Ovary (tissue), 9 donors: ENCODE results near the gene TTC28. TPM values are rescaled to one million over a fixed set of nuclear protein-coding genes. Genes with fewer than 3 reads are reported as not detected.

ENCODE experiments used
- DNase-seq, 5 donors: peaks; one replicate each; pipeline ENCODE4 v3.0.0-alpha.2; 2019 to 2020
- H3K27ac ChIP-seq, 2 donors: fragments of 200-600 bp; one replicate each; pipeline versions ENCODE4 v1.5.1 to v1.8.0; 2019 to 2022
- H3K27me3 ChIP-seq: fragments of 200-600 bp; one replicate; pipeline ENCODE4 v1.8.0; 2022
- H3K36me3 ChIP-seq: fragments of 200-600 bp; sonication (generic); one replicate; pipeline ENCODE4 v1.5.1; 2019
- H3K4me1 ChIP-seq: one replicate; pipeline ENCODE4 v1.8.1; 2013; ENCODE audit warnings: mild to moderate bottlenecking, moderate library complexity; ENCODE audit not compliant: insufficient read depth
- H3K4me3 ChIP-seq: fragments of 200-600 bp; sonication (generic); one replicate; pipeline ENCODE4 v1.5.1; 2017
- H3K9me3 ChIP-seq, 2 donors: fragments of 200-600 bp in 1 of 2; sonication (generic) in 1 of 2; one replicate each; pipeline versions ENCODE4 v1.5.1 to v1.8.1; 2013 to 2019; ENCODE audit warnings: mild to moderate bottlenecking in 1 of 2, moderate library complexity in 1 of 2
- CTCF ChIP-seq, 3 donors: fragments of 450-650 bp in 2 of 3; fragments of 200-600 bp in 1 of 3; IDR thresholded peaks; one replicate each; pipeline versions ENCODE4 v1.5.1 to v1.8.0; 2016 to 2022; ENCODE audit warnings: antibody characterized with exemption in 3 of 3, mild to moderate bottlenecking in 1 of 3
- EP300 ChIP-seq: sonication (generic); formaldehyde crosslinking; IDR thresholded peaks from one replicate; pipeline ENCODE4 v1.6.1; 2017; ENCODE audit warnings: antibody characterized with exemption
- POLR2A ChIP-seq: fragments of 450-650 bp; IDR thresholded peaks from one replicate; pipeline ENCODE4 v1.6.1; 2017; ENCODE audit warnings: antibody characterized with exemption, mild to moderate bottlenecking, moderate library complexity
- WGBS, 3 donors: extraction: QIAGEN DNeasy Blood & Tissue Kit in 1 of 3; methylation state at CpG; one replicate each; pipeline versions ENCODE4 v1.1.5 to v1.1.7; 2013 to 2017; 5-methylcytosine and 5-hydroxymethylcytosine counted together
- intact Hi-C, 4 donors: fragments of 100-400 bp; cut with DNase I; formaldehyde crosslinking; loops; one replicate each; pipeline versions ENCODE4 v1.11.0 to v1.15.1; 2022 to 2023
- polyA plus RNA-seq, 2 donors: library from polyadenylated mRNA; stranded (reverse); fragments of 200-250 nt in 1 of 2; fragments of 350-450 nt in 1 of 2; fragmentation: Illumina TruSeq in 1 of 2; extraction: RNeasy Lipid Tissue Mini Kit (QIAGEN cat#74804) in 1 of 2; gene quantifications; one replicate each; pipeline ENCODE4 v1.2.3, GENCODE V29; 2013 to 2014
- total RNA-seq, 7 donors: library from RNA; depleted of rRNA in 2 of 7; stranded (reverse); fragments of >200 nt in 2 of 7; fragmentation: NEBNext Ultra II Directional in 3 of 7; extraction: Animal tissue kit (Norgen Biotek cat#: 25700) in 3 of 7; gene quantifications; one replicate each; pipeline versions ENCODE4 v1.1.0 to v1.2.4, GENCODE V29; 2016 to 2023
- donor health status: DM: no; HTN: no; CAD: no; lungs with moderate emphysema.
- donor health status: DM: no; HTN: no; CAD: no.
- donor health status: Bipolar disorder and iron deficiency.
- donor health status: DM: yes; HTN: yes; CAD: no.
- donor health status: DM: no; HTN: no; CAD: no.
- donor health status: DM: yes; HTN: yes; CAD: no.

TTC28 gene
- total and polyA plus RNA-seq, 9 donors, result 16.7 to 127 (median 72.9) TPM

GRCh38 chr22:27961680-27962079 lies 718.0 kb downstream of the TTC28 start:
- 70 to 79% (median 70%) methylated on average over 1 of the region's 1 CpG for WGBS, 3 donors
- intact Hi-C loops, result no loop called here
- no peaks in the 10 kb centered on the region for H3K36me3 ChIP-seq
- H3K4me1 ChIP-seq, result peaks cover 7% of the 10 kb centered on the region
- DNase-seq, result no peak
- no peak for TF ChIP-seq CTCF (IDR thresholded peaks at IDR 0.05)
- no peak for TF ChIP-seq POLR2A
- TF ChIP-seq EP300, result no peak
- H3K27ac ChIP-seq, result no peak overlapping the region
- no peak overlapping the region for H3K4me3 ChIP-seq
- no peaks in the 10 kb centered on the region for H3K9me3 ChIP-seq
- H3K27me3 ChIP-seq, result no peaks in the 10 kb centered on the region

GRCh38 chr22:27961182-27961581 lies 718.5 kb downstream of the TTC28 start:
- H3K27me3 ChIP-seq, result no peaks in the 10 kb centered on the region
- intact Hi-C loops, result no loop called here
- H3K4me3 ChIP-seq, result no peak overlapping the region
- H3K4me1 ChIP-seq, result peaks cover 7% of the 10 kb centered on the region
- no peaks in the 10 kb centered on the region for H3K36me3 ChIP-seq
- no peaks in the 10 kb centered on the region for H3K9me3 ChIP-seq
- DNase-seq, result no peak
- no peak for TF ChIP-seq POLR2A
- TF ChIP-seq CTCF (IDR thresholded peaks at IDR 0.05), result no peak
- no peak for TF ChIP-seq EP300
- WGBS, 3 donors, result 16 to 32% (median 19%) methylated on average over 4 of the region's 4 CpGs
- H3K27ac ChIP-seq, result no peak overlapping the region

GRCh38 chr22:27959335-27960090 lies 720.1 kb downstream of the TTC28 start:
- H3K27me3 ChIP-seq, result no peaks in the 10 kb centered on the region
- H3K9me3 ChIP-seq, result no peaks in the 10 kb centered on the region
- no peak overlapping the region for H3K4me3 ChIP-seq
- H3K36me3 ChIP-seq, result no peaks in the 10 kb centered on the region
- TF ChIP-seq EP300 (no peak), CTCF (IDR thresholded peaks at IDR 0.05) (no peak), POLR2A (no peak)
- intact Hi-C loops, result no loop called here
- H3K4me1 ChIP-seq, result peaks cover 7% of the 10 kb centered on the region
- no peak for DNase-seq
- WGBS, 3 donors, result 70 to 77% (median 71%) methylated on average over 8 of the region's 8 CpGs
- H3K27ac ChIP-seq, result no peak overlapping the region

GRCh38 chr22:27952779-27953178 lies 726.9 kb downstream of the TTC28 start:
- no peak for TF ChIP-seq POLR2A
- Histone ChIP-seq H3K4me1 (no peaks in the 10 kb centered on the region), H3K27me3 (no peaks in the 10 kb centered on the region), H3K4me3 (no peak overlapping the region), H3K27ac (no peak overlapping the region), H3K9me3 (no peaks in the 10 kb centered on the region), H3K36me3 (no peaks in the 10 kb centered on the region)
- DNase-seq, result no peak
- intact Hi-C loops, result no loop called here
- WGBS, 3 donors, result 67 to 90% (median 88%) methylated on average over 3 of the region's 3 CpGs

- H3K4me1 ChIP-seq, result no peaks in the 10 kb centered on the region
- H3K27ac ChIP-seq, result no peak overlapping the region
- 86 to 89% (median 89%) methylated on average over 3 of the region's 3 CpGs for WGBS, 3 donors
- intact Hi-C loops, result no loop called here
- no peak overlapping the region for H3K4me3 ChIP-seq
- H3K27me3 ChIP-seq, result no peaks in the 10 kb centered on the region
- no peaks in the 10 kb centered on the region for H3K9me3 ChIP-seq
- no peaks in the 10 kb centered on the region for H3K36me3 ChIP-seq
- no peak for TF ChIP-seq CTCF (IDR thresholded peaks at IDR 0.05)
- TF ChIP-seq POLR2A, result no peak
- TF ChIP-seq EP300, result no peak
- DNase-seq, result no peak
Observed at GRCh38 chr22:27952091-27952490, 727.5 kb downstream of the TTC28 start.
